K562 (cell line): Measurements from ENCODE around the gene C19orf67. TPM values are rescaled to one million over a fixed set of nuclear protein-coding genes. Genes with fewer than 3 reads are reported as not detected.

Experiments used
- ATAC-seq: fragments of 200-7000 bp; cut with Tn5 transposase; 3 replicates; pipeline ENCODE4 v1.9.1; 2020; ENCODE audit warnings: moderate library complexity
- BruUV-seq: library from RNA; stranded (reverse); fragments of 400-500 nt; replicated peaks from 2 replicates; lab custom pipeline; 2021; lab: Mats Ljungman, UMichigan
- CTCF ChIA-PET: fragments of 300-600 bp; formaldehyde crosslinking; extraction: SDS; loops from one replicate; lab custom pipeline; 2021; ENCODE audit warnings: low intra/inter-chr PET ratio; lab: Yijun Ruan, JAX
- POLR2A ChIA-PET: fragments of 300-600, 350-650 bp; sonication (Branson Sonifier 250); formaldehyde crosslinking; extraction: SDS; loops from one replicate; lab custom pipeline; 2021; ENCODE audit warnings: antibody characterized with exemption, inconsistent platforms; lab: Yijun Ruan, JAX
- DNase-seq, 4 experiments: peaks; one replicate each; pipeline versions ENCODE4 v3.0.0 to v3.0.0-alpha.2; 2011 to 2018; ENCODE audit warnings: low spot score in 3 of 4, mixed read lengths in 3 of 4; ENCODE audit errors: extremely low read depth in 1 of 4
- FAIRE-seq: peaks from 2 replicates; lab custom pipeline; 2011; peaks lifted over from hg19 to GRCh38; lab: Jason Lieb, UNC
- H2AFZ ChIP-seq: 2 replicates; pipeline ENCODE4 v1.6.0; 2011; ENCODE audit warnings: low read depth, low read length, control low read depth, inconsistent platforms
- H3K27ac ChIP-seq: fragments of 200-600 bp; 3 replicates; pipeline ENCODE4 v1.8.0; 2011; ENCODE audit warnings: low read depth, mild to moderate bottlenecking, control low read depth, inconsistent platforms, low read length, moderate library complexity, mixed read lengths; ENCODE audit errors: extremely low read depth
- H3K27me3 ChIP-seq, 2 experiments: fragments of 300-600 bp in 1 of 2; 2 replicates in 1 of 2; 3 replicates in 1 of 2; pipeline versions ENCODE4 v1.6.0 to v1.8.0; 2011; ENCODE audit warnings: inconsistent platforms in 2 of 2, low read length in 2 of 2, mild to moderate bottlenecking in 1 of 2, mixed read lengths in 1 of 2, moderate library complexity in 1 of 2; ENCODE audit not compliant: control insufficient read depth in 2 of 2, insufficient read depth in 2 of 2
- H3K36me3 ChIP-seq: fragments of 300-600 bp; 3 replicates; pipeline ENCODE4 v1.8.0; 2011; ENCODE audit warnings: mild to moderate bottlenecking, low read length, inconsistent platforms; ENCODE audit not compliant: control insufficient read depth, insufficient read depth
- H3K4me1 ChIP-seq, 2 experiments: fragments of 200-600 bp in 1 of 2; replicated peaks in 1 of 2; 2 replicates in 1 of 2; 3 replicates in 1 of 2; pipeline versions ENCODE4 v1.5.1 to v1.8.0; 2011; ENCODE audit warnings: inconsistent platforms in 2 of 2, low read length in 2 of 2, mild to moderate bottlenecking in 1 of 2, mixed read lengths in 1 of 2, moderate library complexity in 1 of 2; ENCODE audit not compliant: control insufficient read depth in 2 of 2, insufficient read depth in 2 of 2
- H3K4me2 ChIP-seq: 2 replicates; pipeline ENCODE4 v1.6.1; 2011; ENCODE audit warnings: low read length, control low read depth, inconsistent platforms, mixed read lengths; ENCODE audit not compliant: insufficient read depth
- H3K4me3 ChIP-seq: fragments of 200-600 bp; sonication (generic), shearing (Covaris generic); 2 replicates; pipeline ENCODE4 v1.5.1; 2016; ENCODE audit warnings: control low read depth, inconsistent platforms
- H3K79me2 ChIP-seq: fragments of 200-600 bp; 3 replicates; pipeline ENCODE4 v1.8.0; 2011; ENCODE audit warnings: low read length, inconsistent platforms; ENCODE audit not compliant: control insufficient read depth, insufficient read depth
- H3K9ac ChIP-seq, 2 experiments: 2 replicates each; pipeline versions ENCODE4 v1.6.0 to v1.6.1; 2011; ENCODE audit warnings: low read depth in 2 of 2, low read length in 2 of 2, control low read depth in 1 of 2, inconsistent platforms in 1 of 2, mild to moderate bottlenecking in 1 of 2, mixed read lengths in 1 of 2; ENCODE audit not compliant: insufficient read depth in 1 of 2
- H3K9me1 ChIP-seq: one replicate; pipeline ENCODE4 v1.6.0; 2011; ENCODE audit warnings: inconsistent platforms, mild to moderate bottlenecking, low read length, moderate library complexity; ENCODE audit not compliant: control insufficient read depth, insufficient read depth
- H3K9me3 ChIP-seq: replicated peaks from 2 replicates; pipeline ENCODE4 v1.5.1; 2011; ENCODE audit warnings: low read depth, low read length, inconsistent platforms; ENCODE audit not compliant: control insufficient read depth, insufficient read depth
- H4K20me1 ChIP-seq: replicated peaks from 2 replicates; pipeline ENCODE4 v1.6.1; 2011; ENCODE audit warnings: low read length, inconsistent platforms, mixed read lengths; ENCODE audit not compliant: control insufficient read depth, insufficient read depth
- WGBS: fragments of 100-300 bp; shearing (Covaris generic); methylation state at CpG from one replicate; pipeline ENCODE4 v1.1.6; 2016; ENCODE audit warnings: low coverage, mixed read lengths; ENCODE audit not compliant: insufficient coverage; ENCODE audit errors: missing lambda C conversion rate; 5-methylcytosine and 5-hydroxymethylcytosine counted together
- in situ Hi-C: fragments of 300-500 bp; cut with MboI; formaldehyde crosslinking; loops from 4 replicates; pipeline ENCODE4 v1.15.0; 2018; ENCODE audit warnings: inconsistent platforms, mixed read lengths
- intact Hi-C: fragments of 100-400 bp; cut with micrococcal nuclease; formaldehyde crosslinking; loops from 2 replicates; pipeline ENCODE4 v1.14.2; 2022
- polyA plus RNA-seq, 8 experiments: library from polyadenylated mRNA; depleted of rRNA in 4 of 8; stranded (reverse) in 5 of 8; unstranded in 3 of 8; fragments of >200 nt; fragmentation: Nextera tagmentation in 2 of 8; fragmentation: Illumina TruSeq in 1 of 8; extraction: Ambion mirVana in 2 of 8; extraction: Trizol in 1 of 8; gene quantifications; 2 replicates each; pipeline versions ENCODE4 v1.2.1 to v1.2.3, GENCODE V29; 2011 to 2014; ENCODE audit warnings: inconsistent platforms in 1 of 8, missing spikeins in 1 of 8
- total RNA-seq, 7 experiments: library from RNA; depleted of rRNA in 6 of 7; stranded (reverse); fragments of >200 nt in 6 of 7; fragmentation: Illumina TruSeq in 2 of 7; extraction: Trizol in 2 of 7; gene quantifications; 2 replicates each; pipeline versions ENCODE4 v1.2.1 to v1.2.3, GENCODE V29; 2011 to 2021; ENCODE audit warnings: low replicate concordance in 1 of 7
- TF ChIP-seq, protein P1 (sequence below): fragments of 250-450 bp; sonication (Bioruptor Pico); IDR thresholded peaks from 2 replicates; pipeline ENCODE4 v1.8.0; 2021; ENCODE audit warnings: moderate library complexity, mild to moderate bottlenecking, inconsistent platforms
- TF ChIP-seq, protein P2 (sequence below): fragments of 450-650 bp; formaldehyde crosslinking; IDR thresholded peaks from 2 replicates; pipeline ENCODE4 v1.4.0; 2022; ENCODE audit warnings: missing genetic modification characterization

The C19orf67 gene
- total and polyA plus RNA-seq, 9 of the 15 experiments (the other 6 are each of a cell fraction or from before 2014, with no cell fraction given), result 0.29 to 1.8 (median 0.51) TPM; not detected in 3

DNA sequence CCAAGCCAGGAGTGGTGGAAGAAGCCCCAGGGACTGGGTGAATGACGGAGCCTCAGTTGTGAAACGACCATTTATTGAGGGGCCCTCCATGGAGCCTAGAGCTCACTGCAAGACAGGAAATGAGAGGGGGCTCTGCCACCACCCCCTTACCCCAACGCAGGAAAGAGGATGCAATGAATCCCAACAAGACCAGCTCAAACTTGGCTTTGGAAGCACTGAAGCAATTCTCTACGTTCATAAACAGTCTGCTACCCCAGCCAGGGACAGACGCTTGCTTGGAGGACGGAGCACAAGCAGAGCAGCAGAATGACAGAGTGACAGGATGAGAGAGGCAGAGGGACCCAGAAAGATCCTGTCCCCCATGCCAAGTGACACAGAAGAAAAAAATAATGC lies 30.9 kb upstream of the C19orf67 start:
- ChIA-PET POLR2A (interaction anchor here (0.6 to 2.0 kb wide), 2 partner anchors 20 to 34 kb away, joined by 5 to 8 read pairs; no protein-coding TSS in a partner anchor), CTCF (no interaction called here)
- peak overlapping the region; percentile 55; the same call in 2 of the 3 replicates for H3K27ac ChIP-seq
- 6% methylated on average over 6 of the region's 6 CpGs for WGBS
- DNase-seq, result no peak
- in situ Hi-C loops, result no loop called here
- ATAC-seq, result no peak
- no TSS peak for BruUV-seq
- H3K4me1 ChIP-seq, result peaks cover 47 to 68% of the 10 kb centered on the region in 2 experiments; a peak in 4 of 5 replicates
- H3K4me2 ChIP-seq, result peak overlapping the region; percentile 95
- TF ChIP-seq, protein P1, sequence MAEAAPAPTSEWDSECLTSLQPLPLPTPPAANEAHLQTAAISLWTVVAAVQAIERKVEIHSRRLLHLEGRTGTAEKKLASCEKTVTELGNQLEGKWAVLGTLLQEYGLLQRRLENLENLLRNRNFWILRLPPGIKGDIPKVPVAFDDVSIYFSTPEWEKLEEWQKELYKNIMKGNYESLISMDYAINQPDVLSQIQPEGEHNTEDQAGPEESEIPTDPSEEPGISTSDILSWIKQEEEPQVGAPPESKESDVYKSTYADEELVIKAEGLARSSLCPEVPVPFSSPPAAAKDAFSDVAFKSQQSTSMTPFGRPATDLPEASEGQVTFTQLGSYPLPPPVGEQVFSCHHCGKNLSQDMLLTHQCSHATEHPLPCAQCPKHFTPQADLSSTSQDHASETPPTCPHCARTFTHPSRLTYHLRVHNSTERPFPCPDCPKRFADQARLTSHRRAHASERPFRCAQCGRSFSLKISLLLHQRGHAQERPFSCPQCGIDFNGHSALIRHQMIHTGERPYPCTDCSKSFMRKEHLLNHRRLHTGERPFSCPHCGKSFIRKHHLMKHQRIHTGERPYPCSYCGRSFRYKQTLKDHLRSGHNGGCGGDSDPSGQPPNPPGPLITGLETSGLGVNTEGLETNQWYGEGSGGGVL (CRISPR knock-in tag), result no peak
- TF ChIP-seq, protein P2, sequence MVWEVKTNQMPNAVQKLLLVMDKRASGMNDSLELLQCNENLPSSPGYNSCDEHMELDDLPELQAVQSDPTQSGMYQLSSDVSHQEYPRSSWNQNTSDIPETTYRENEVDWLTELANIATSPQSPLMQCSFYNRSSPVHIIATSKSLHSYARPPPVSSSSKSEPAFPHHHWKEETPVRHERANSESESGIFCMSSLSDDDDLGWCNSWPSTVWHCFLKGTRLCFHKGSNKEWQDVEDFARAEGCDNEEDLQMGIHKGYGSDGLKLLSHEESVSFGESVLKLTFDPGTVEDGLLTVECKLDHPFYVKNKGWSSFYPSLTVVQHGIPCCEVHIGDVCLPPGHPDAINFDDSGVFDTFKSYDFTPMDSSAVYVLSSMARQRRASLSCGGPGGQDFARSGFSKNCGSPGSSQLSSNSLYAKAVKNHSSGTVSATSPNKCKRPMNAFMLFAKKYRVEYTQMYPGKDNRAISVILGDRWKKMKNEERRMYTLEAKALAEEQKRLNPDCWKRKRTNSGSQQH (CRISPR knock-in tag), result 0 out of 2 replicates have a peak, but pooled peaks have one; percentile 49
- H3K4me3 ChIP-seq, result peak overlapping the region; percentile 90
- peak; percentile 76 for FAIRE-seq
- H3K36me3 ChIP-seq, result peaks cover 17% of the 10 kb centered on the region; the same call in 2 of the 3 replicates
- H4K20me1 ChIP-seq, result no peaks in the 10 kb centered on the region
- peak overlapping the region; percentile 71; the same call in 1 of the 2 replicates for H2AFZ ChIP-seq
- no peaks in the 10 kb centered on the region for H3K9me3 ChIP-seq
- H3K27me3 ChIP-seq, result no peaks in the 10 kb centered on the region
- intact Hi-C loops, result no loop called here
- H3K9ac ChIP-seq, result peak overlapping the region; percentile 52 to 92; a peak in 3 of 4 replicates
- peaks cover 4% of the 10 kb centered on the region for H3K9me1 ChIP-seq
- H3K79me2 ChIP-seq, result peaks cover 24% of the 10 kb centered on the region
